ACC112 (cell line): ENCODE measurements around the gene OPRM1.

Source experiments
- H2AFZ ChIP-seq: fragments of 200-600 bp; sonication (generic); one replicate; pipeline ENCODE4 v1.6.0; 2017; ENCODE audit warnings: antibody characterized with exemption, low read length; ENCODE audit not compliant: unreplicated experiment
- H3K27ac ChIP-seq: fragments of 200-600 bp; sonication (generic); 2 replicates; pipeline ENCODE4 v1.5.1; 2014; ENCODE audit warnings: low read depth, mild to moderate bottlenecking, antibody characterized with exemption, low read length, moderate library complexity
- H3K27me3 ChIP-seq: fragments of 200-600 bp; sonication (generic); 2 replicates; pipeline ENCODE4 v1.6.1; 2014; ENCODE audit warnings: mild to moderate bottlenecking, antibody characterized with exemption, low read length, moderate library complexity, mixed read lengths; ENCODE audit not compliant: insufficient read depth
- H3K36me3 ChIP-seq: fragments of 200-600 bp; sonication (generic); 2 replicates; pipeline ENCODE4 v1.6.1; 2016; ENCODE audit warnings: mild to moderate bottlenecking, antibody characterized with exemption, low read length, moderate library complexity, mixed read lengths; ENCODE audit not compliant: insufficient read depth
- H3K4me1 ChIP-seq: fragments of 200-600 bp; sonication (generic); one replicate; pipeline ENCODE4 v1.6.1; 2016; ENCODE audit warnings: low read length, mixed read lengths; ENCODE audit not compliant: insufficient read depth, unreplicated experiment, control insufficient read depth
- H3K4me3 ChIP-seq: fragments of 200-600 bp; sonication (generic); 2 replicates; pipeline ENCODE4 v1.5.1; 2014; ENCODE audit warnings: mild to moderate bottlenecking, low read depth, low read length
- H3K79me2 ChIP-seq: fragments of 200-600 bp; sonication (generic); one replicate; pipeline ENCODE4 v1.6.0; 2016; ENCODE audit warnings: low read length; ENCODE audit not compliant: control insufficient read depth, unreplicated experiment, insufficient read depth

Gene OPRM1

GRCh38 chr6:154227862-154228520, 189.0 kb downstream of the OPRM1 start:
- Histone ChIP-seq H3K4me3 (no peak overlapping the region), H3K36me3 (no peaks in the 10 kb centered on the region), H2AFZ (no peak overlapping the region), H3K27ac (no peak overlapping the region), H3K79me2 (no peaks in the 10 kb centered on the region), H3K4me1 (no peaks in the 10 kb centered on the region), H3K27me3 (no peaks in the 10 kb centered on the region)

- Histone ChIP-seq H3K36me3 (no peaks in the 10 kb centered on the region), H3K4me3 (no peak overlapping the region), H3K79me2 (no peaks in the 10 kb centered on the region), H3K27ac (no peak overlapping the region), H3K27me3 (no peaks in the 10 kb centered on the region), H2AFZ (no peak overlapping the region), H3K4me1 (no peaks in the 10 kb centered on the region)
These were observed 189.5 kb downstream of the OPRM1 start for GRCh38 chr6:154228521-154228905.

DNA sequence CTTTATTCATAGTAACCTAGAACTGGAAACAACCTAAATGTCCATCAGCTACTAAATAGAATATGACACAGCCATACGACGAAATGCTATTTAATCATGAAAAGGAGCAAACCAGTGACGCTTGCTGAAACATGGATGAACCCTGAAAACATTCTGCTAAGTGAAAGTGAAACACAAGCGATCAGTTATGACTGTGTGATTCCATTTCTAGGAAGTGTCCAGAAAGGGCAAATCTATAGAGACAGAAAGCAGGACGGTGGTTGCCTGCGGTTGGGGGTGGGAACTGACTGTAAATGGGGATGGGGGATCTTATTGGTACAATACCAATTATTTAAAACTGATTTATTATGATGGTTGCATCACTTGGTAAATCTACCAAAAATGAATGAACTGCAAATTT, 190.7 kb downstream of the OPRM1 start:
- Histone ChIP-seq H3K36me3 (no peaks in the 10 kb centered on the region), H2AFZ (peak overlapping the region; percentile 14), H3K4me3 (peak overlapping the region; percentile 49; the same call in 1 of the 2 replicates), H3K27me3 (no peaks in the 10 kb centered on the region), H3K27ac (no peak overlapping the region), H3K4me1 (no peaks in the 10 kb centered on the region), H3K79me2 (no peaks in the 10 kb centered on the region)

DNA sequence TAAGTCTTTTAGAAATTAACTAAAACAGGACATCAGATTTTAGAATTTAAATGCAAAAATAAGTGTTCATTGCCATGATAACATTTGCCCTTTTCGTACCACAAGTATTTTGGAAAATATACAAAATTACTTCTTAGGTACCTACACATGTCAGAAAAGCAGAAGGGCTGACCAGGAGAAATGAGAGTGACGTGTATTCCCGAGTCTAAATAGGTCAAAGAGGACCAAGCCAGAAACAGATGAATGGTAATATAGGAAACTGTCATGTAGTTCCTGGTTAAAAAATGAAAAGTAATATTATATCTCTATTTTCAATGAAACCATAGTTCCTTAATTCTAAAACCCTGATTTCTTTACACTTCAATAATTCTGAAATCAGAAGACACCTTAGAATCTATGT, 191.4 kb downstream of the OPRM1 start:
- Histone ChIP-seq H3K27ac (no peak overlapping the region), H3K27me3 (no peaks in the 10 kb centered on the region), H2AFZ (peak overlapping the region; percentile 14), H3K36me3 (no peaks in the 10 kb centered on the region), H3K4me3 (no peak overlapping the region), H3K4me1 (no peaks in the 10 kb centered on the region), H3K79me2 (no peaks in the 10 kb centered on the region)

GRCh38 chr6:154230910-154231595, 192.0 kb downstream of the OPRM1 start:
- H3K27ac ChIP-seq, result no peak overlapping the region
- H2AFZ ChIP-seq, result no peak overlapping the region
- H3K4me1 ChIP-seq, result no peaks in the 10 kb centered on the region
- no peaks in the 10 kb centered on the region for H3K36me3 ChIP-seq
- no peaks in the 10 kb centered on the region for H3K27me3 ChIP-seq
- no peak overlapping the region for H3K4me3 ChIP-seq
- H3K79me2 ChIP-seq, result no peaks in the 10 kb centered on the region

GRCh38 chr6:154232013-154232910, 193.2 kb downstream of the OPRM1 start:
- Histone ChIP-seq H3K27me3 (no peaks in the 10 kb centered on the region), H3K4me1 (no peaks in the 10 kb centered on the region), H3K27ac (no peak overlapping the region), H3K4me3 (no peak overlapping the region), H3K79me2 (no peaks in the 10 kb centered on the region), H3K36me3 (no peaks in the 10 kb centered on the region), H2AFZ (no peak overlapping the region)

GRCh38 chr6:154233383-154233782, 194.3 kb downstream of the OPRM1 start:
- Histone ChIP-seq H3K79me2 (no peaks in the 10 kb centered on the region), H3K4me3 (no peak overlapping the region), H3K27ac (no peak overlapping the region)

DNA sequence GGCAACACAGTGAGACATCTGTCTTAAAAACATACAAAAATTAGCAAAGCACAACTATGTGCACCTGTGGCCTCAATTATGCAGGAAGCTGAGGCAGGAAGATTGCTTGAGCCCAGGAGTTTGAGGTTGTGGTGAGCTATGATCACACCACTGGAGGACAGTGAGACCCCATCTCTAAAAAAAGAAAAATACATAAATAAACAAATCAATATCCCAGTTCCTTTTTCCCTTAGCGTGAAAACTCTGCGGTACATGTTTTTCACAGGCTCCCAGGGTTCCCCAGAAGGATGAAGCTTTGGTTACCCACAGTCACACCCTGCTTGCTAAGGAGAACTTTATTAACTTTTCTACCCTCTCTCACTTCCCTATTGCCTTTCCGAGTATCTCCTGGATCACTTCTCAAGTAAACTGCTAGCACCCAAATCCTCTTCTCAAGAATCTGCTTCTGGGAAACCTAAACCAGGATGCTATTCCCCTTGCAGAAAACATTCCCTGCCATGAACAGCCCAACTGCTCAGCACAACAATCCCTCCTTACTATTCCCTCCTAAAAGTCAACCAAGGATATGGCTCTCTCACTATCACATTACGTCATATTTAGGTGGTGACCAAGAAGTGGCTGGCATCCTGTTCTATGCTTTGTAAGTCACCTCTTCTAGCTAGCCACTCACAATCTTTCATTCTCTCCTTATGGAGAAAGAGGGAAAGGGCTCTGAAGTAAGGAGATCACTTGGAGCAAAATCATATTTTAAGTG, 195.2 kb downstream of the OPRM1 start:
- no peak overlapping the region for H3K4me3 ChIP-seq

More at GRCh38 chr6:154233383-154233782, 194.3 kb downstream of the OPRM1 start:
- no peak overlapping the region for H2AFZ ChIP-seq
- H3K36me3 ChIP-seq, result no peaks in the 10 kb centered on the region
- H3K27me3 ChIP-seq, result no peaks in the 10 kb centered on the region
- H3K4me1 ChIP-seq, result no peaks in the 10 kb centered on the region

GRCh38 chr6:154236646-154237301, 197.7 kb downstream of the OPRM1 start:
- Histone ChIP-seq H3K79me2 (no peaks in the 10 kb centered on the region), H3K36me3 (no peaks in the 10 kb centered on the region), H3K27me3 (no peaks in the 10 kb centered on the region), H3K4me1 (no peaks in the 10 kb centered on the region), H3K27ac (no peak overlapping the region), H2AFZ (no peak overlapping the region), H3K4me3 (no peak overlapping the region)

More for the DNA sequence above, 195.2 kb downstream of the OPRM1 start:
- H3K36me3 ChIP-seq, result no peaks in the 10 kb centered on the region
- H3K27ac ChIP-seq, result no peak overlapping the region
- H2AFZ ChIP-seq, result no peak overlapping the region
- no peaks in the 10 kb centered on the region for H3K4me1 ChIP-seq
- no peaks in the 10 kb centered on the region for H3K79me2 ChIP-seq
- no peaks in the 10 kb centered on the region for H3K27me3 ChIP-seq

GRCh38 chr6:154238831-154239230, 199.8 kb downstream of the OPRM1 start:
- Histone ChIP-seq H3K4me3 (no peak overlapping the region), H2AFZ (no peak overlapping the region), H3K4me1 (no peaks in the 10 kb centered on the region), H3K79me2 (no peaks in the 10 kb centered on the region), H3K36me3 (no peaks in the 10 kb centered on the region), H3K27ac (no peak overlapping the region), H3K27me3 (no peaks in the 10 kb centered on the region)
